Caco-2 (cell line): ENCODE results near the gene PTH1R. TPM values are rescaled to one million over a fixed set of nuclear protein-coding genes. Genes with fewer than 3 reads are reported as not detected.

Source experiments
- BruUV-seq: library from RNA; stranded (reverse); fragments of 400-500 nt; replicated peaks from 2 replicates; lab custom pipeline; 2021; lab: Mats Ljungman, UMichigan
- CTCF ChIA-PET: fragments of 300-600 bp; sonication (Branson Sonifier 250); formaldehyde crosslinking; loops from one replicate; lab custom pipeline; 2022; ENCODE audit warnings: antibody characterized with exemption; lab: Charles Lee
- POLR2A ChIA-PET: fragments of 300-600 bp; sonication (Branson Sonifier 250); formaldehyde crosslinking; loops from one replicate; lab custom pipeline; 2022; ENCODE audit warnings: antibody characterized with exemption; lab: Charles Lee
- DNase-seq, 2 experiments: peaks; one replicate each; pipeline versions ENCODE4 v3.0.0 to v3.0.0-alpha.2; 2020 to 2022
- H3K27me3 ChIP-seq: replicated peaks from 2 replicates; pipeline ENCODE4 v1.6.0; 2011; ENCODE audit warnings: low read length; ENCODE audit not compliant: control insufficient read depth, insufficient read depth
- H3K36me3 ChIP-seq: 2 replicates; pipeline ENCODE4 v1.5.1; 2011; ENCODE audit warnings: low read length; ENCODE audit not compliant: control insufficient read depth, insufficient read depth
- H3K4me1 ChIP-seq: fragments of 250-450 bp; sonication (Bioruptor Pico); 2 replicates; pipeline ENCODE4 v1.5.1; 2020; ENCODE audit warnings: mild to moderate bottlenecking
- H3K4me3 ChIP-seq: 2 replicates; pipeline ENCODE4 v1.5.1; 2011; ENCODE audit warnings: low read depth, mild to moderate bottlenecking, control low read depth, low read length
- H3K9me3 ChIP-seq: fragments of 250-450 bp; sonication (Bioruptor Pico); 2 replicates; pipeline ENCODE4 v1.5.1; 2020; ENCODE audit warnings: mild to moderate bottlenecking, moderate library complexity
- H3K27ac Mint-ChIP-seq: one replicate; pipeline ENCODE4 v1.8.0; 2022; ENCODE audit warnings: mixed read lengths; ENCODE audit not compliant: unreplicated experiment
- H3K27me3 Mint-ChIP-seq: one replicate; pipeline ENCODE4 v1.8.0; 2022; ENCODE audit warnings: mixed read lengths; ENCODE audit not compliant: insufficient read depth, unreplicated experiment
- H3K36me3 Mint-ChIP-seq: one replicate; pipeline ENCODE4 v1.8.0; 2022; ENCODE audit warnings: mild to moderate bottlenecking, mixed read lengths; ENCODE audit not compliant: insufficient read depth, unreplicated experiment
- H3K4me1 Mint-ChIP-seq: one replicate; pipeline ENCODE4 v1.8.0; 2022; ENCODE audit warnings: low read depth, mixed read lengths; ENCODE audit not compliant: unreplicated experiment
- H3K4me3 Mint-ChIP-seq: one replicate; pipeline ENCODE4 v1.8.0; 2022; ENCODE audit warnings: mild to moderate bottlenecking, moderate library complexity, mixed read lengths; ENCODE audit not compliant: unreplicated experiment
- H3K9me3 Mint-ChIP-seq: one replicate; pipeline ENCODE4 v1.8.0; 2022; ENCODE audit warnings: mixed read lengths; ENCODE audit not compliant: unreplicated experiment
- CTCF ChIP-seq, 2 experiments: fragments of 200-600 bp in 1 of 2; IDR thresholded peaks; 1 replicate in 1 of 2; 2 replicates in 1 of 2; pipeline versions ENCODE4 v1.5.1 to v1.8.0; 2011 to 2022; ENCODE audit warnings: antibody characterized with exemption in 1 of 2, control low read depth in 1 of 2, inconsistent platforms in 1 of 2, low read depth in 1 of 2, low read length in 1 of 2, mild to moderate bottlenecking in 1 of 2, moderate library complexity in 1 of 2; ENCODE audit not compliant: insufficient read depth in 1 of 2, severe bottlenecking in 1 of 2, unreplicated experiment in 1 of 2
- intact Hi-C: fragments of 100-400 bp; cut with micrococcal nuclease; formaldehyde crosslinking; loops from one replicate; pipeline ENCODE4 v1.10.0; 2022; ENCODE audit not compliant: unreplicated experiment
- total RNA-seq: library from RNA; stranded (reverse); gene quantifications from 2 replicates; pipeline ENCODE4 v1.2.3, GENCODE V29; 2022

The PTH1R gene
- total RNA-seq, 1 experiment from 2014 or later = 5.1 TPM

GRCh38 chr3:46831316-46831715 lies 46.2 kb upstream of the PTH1R start:
- Histone ChIP-seq H3K4me1 (peaks cover 11% of the 10 kb centered on the region), H3K27me3 (no peaks in the 10 kb centered on the region), H3K36me3 (no peaks in the 10 kb centered on the region), H3K4me3 (no peak overlapping the region), H3K9me3 (no peaks in the 10 kb centered on the region)
- ChIA-PET POLR2A (no interaction called here), CTCF (no interaction called here)
- peaks cover 17% of the 10 kb centered on the region for H3K9me3 Mint-ChIP-seq
- H3K4me3 Mint-ChIP-seq = no peak overlapping the region
- H3K27me3 Mint-ChIP-seq = no peaks in the 10 kb centered on the region
- peaks cover 8% of the 10 kb centered on the region for H3K4me1 Mint-ChIP-seq
- DNase-seq = no peak
- BruUV-seq = no TSS peak
- no peak overlapping the region for H3K27ac Mint-ChIP-seq
- TF ChIP-seq CTCF (IDR thresholded peaks at IDR 0.05; ENCODE audit: insufficient read depth in 1 of 2, low read depth in 1 of 2, low read length in 1 of 2, severe bottlenecking in 1 of 2, unreplicated experiment in 1 of 2) = no peak
- intact Hi-C loops = no loop called here
- H3K36me3 Mint-ChIP-seq = no peaks in the 10 kb centered on the region

GRCh38 chr3:46831841-46832240 lies 45.7 kb upstream of the PTH1R start:
- Mint-ChIP-seq H3K36me3 (no peaks in the 10 kb centered on the region), H3K4me1 (peaks cover 8% of the 10 kb centered on the region), H3K4me3 (no peak overlapping the region), H3K27me3 (no peaks in the 10 kb centered on the region), H3K9me3 (peaks cover 13% of the 10 kb centered on the region), H3K27ac (no peak overlapping the region)
- intact Hi-C loops = no loop called here
- CTCF ChIA-PET = no interaction called here
- BruUV-seq = no TSS peak
- Histone ChIP-seq H3K36me3 (no peaks in the 10 kb centered on the region), H3K27me3 (no peaks in the 10 kb centered on the region), H3K4me3 (no peak overlapping the region), H3K9me3 (no peaks in the 10 kb centered on the region), H3K4me1 (peaks cover 11% of the 10 kb centered on the region)
- TF ChIP-seq CTCF (IDR thresholded peaks at IDR 0.05; ENCODE audit: insufficient read depth in 1 of 2, low read depth in 1 of 2, low read length in 1 of 2, severe bottlenecking in 1 of 2, unreplicated experiment in 1 of 2) = no peak
- POLR2A ChIA-PET = no interaction called here
- DNase-seq = no peak

DNA sequence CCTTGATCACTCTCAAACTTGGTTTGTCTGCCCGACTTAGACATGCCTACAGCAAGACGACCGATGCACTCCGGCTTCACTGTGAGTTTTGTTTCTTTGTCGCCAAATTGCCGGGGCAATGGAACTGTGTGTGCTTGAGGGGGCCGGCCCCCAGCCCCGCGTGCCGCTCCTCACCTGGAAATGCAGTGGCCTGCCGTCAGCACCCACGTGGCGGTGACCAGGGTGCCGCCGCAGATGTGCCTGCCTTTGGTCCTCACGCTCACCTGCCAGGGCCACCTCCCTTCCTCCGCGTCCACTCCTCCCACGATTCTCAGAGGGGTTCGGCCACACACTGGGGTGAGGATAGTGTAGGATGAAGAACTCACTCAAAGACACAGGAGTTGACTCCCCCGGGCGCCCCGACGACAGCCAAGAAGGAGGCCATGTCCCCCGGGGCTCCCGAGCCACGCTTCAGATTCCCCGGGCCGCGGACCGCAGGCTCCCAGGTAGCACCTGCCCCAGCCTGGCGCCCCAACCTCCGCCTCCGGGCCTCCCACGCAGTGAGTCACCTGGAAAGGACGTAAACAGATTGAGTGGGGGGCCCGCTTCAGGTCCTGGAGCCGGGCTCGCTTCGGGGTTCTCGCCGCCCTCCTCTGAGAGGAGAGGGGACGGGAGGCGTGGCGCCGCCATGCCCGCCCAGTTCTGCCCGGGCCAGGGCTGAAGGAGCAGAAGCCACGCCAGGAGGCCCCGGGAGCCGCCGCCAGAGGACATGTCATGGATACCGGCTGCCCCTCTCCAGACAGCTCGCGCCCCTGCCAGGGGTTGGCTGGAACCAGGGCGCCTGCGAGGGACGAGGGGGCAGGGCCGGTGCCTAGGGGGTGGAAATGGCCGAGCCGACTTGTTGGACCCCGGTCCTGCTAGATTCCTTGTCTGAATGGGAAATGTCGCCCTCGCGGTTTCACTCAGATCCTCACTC lies 43.9 kb upstream of the PTH1R start:
- H3K27me3 ChIP-seq = no peaks in the 10 kb centered on the region
- ChIA-PET CTCF (no interaction called here), POLR2A (no interaction called here)
- peaks cover 8% of the 10 kb centered on the region for H3K9me3 ChIP-seq
- no peak for TF ChIP-seq CTCF (IDR thresholded peaks at IDR 0.05; ENCODE audit: insufficient read depth in 1 of 2, low read depth in 1 of 2, low read length in 1 of 2, severe bottlenecking in 1 of 2, unreplicated experiment in 1 of 2)
- no peak overlapping the region for H3K4me3 ChIP-seq
- peaks cover 8% of the 10 kb centered on the region for H3K4me1 Mint-ChIP-seq
- peaks cover 22% of the 10 kb centered on the region for H3K9me3 Mint-ChIP-seq
- no peaks in the 10 kb centered on the region for H3K27me3 Mint-ChIP-seq
- intact Hi-C loops = no loop called here
- DNase-seq = no peak
- no peaks in the 10 kb centered on the region for H3K36me3 Mint-ChIP-seq
- peaks cover 5% of the 10 kb centered on the region; the same call in 1 of the 2 replicates for H3K4me1 ChIP-seq
- no peak overlapping the region for H3K4me3 Mint-ChIP-seq
- no peaks in the 10 kb centered on the region for H3K36me3 ChIP-seq
- no TSS peak for BruUV-seq
- H3K27ac Mint-ChIP-seq = no peak overlapping the region
